WERI-Rb-1 (cell line): Measurements from ENCODE around the gene THSD7B.

ENCODE experiments used
- DNase-seq: peaks from one replicate; pipeline ENCODE4 v3.0.0-alpha.2; 2020
- H3K27ac ChIP-seq: fragments of 250-450 bp; sonication (Bioruptor Pico); 2 replicates; pipeline ENCODE4 v1.5.1; 2020; ENCODE audit warnings: mild to moderate bottlenecking, moderate library complexity
- H3K27me3 ChIP-seq: fragments of 250-450 bp; sonication (Bioruptor Pico); 2 replicates; pipeline ENCODE4 v1.5.1; 2021; ENCODE audit warnings: mild to moderate bottlenecking, low read depth, moderate library complexity; ENCODE audit not compliant: insufficient read depth, severe bottlenecking
- H3K36me3 ChIP-seq: fragments of 250-450 bp; sonication (Bioruptor Pico); 2 replicates; pipeline ENCODE4 v1.5.1; 2020; ENCODE audit warnings: mild to moderate bottlenecking, moderate library complexity
- H3K4me3 ChIP-seq: 2 replicates; pipeline ENCODE4 v1.5.1; 2011; ENCODE audit warnings: low read depth, mild to moderate bottlenecking, control low read depth, low read length
- H3K9me3 ChIP-seq: fragments of 250-450 bp; sonication (Bioruptor Pico); 2 replicates; pipeline ENCODE4 v1.5.1; 2021; ENCODE audit warnings: mild to moderate bottlenecking, moderate library complexity; ENCODE audit not compliant: severe bottlenecking
- TF ChIP-seq, protein P1 (sequence below): IDR thresholded peaks from 2 replicates; pipeline ENCODE4 v1.5.1; 2011; ENCODE audit warnings: low read depth, mild to moderate bottlenecking, control low read depth, inconsistent platforms, low read length

Gene THSD7B

GRCh38 chr2:137262594-137262993 lies 497.2 kb downstream of the THSD7B start:
- no peaks in the 10 kb centered on the region for H3K36me3 ChIP-seq
- H3K9me3 ChIP-seq: no peaks in the 10 kb centered on the region
- DNase-seq: no peak
- TF ChIP-seq, protein P1, sequence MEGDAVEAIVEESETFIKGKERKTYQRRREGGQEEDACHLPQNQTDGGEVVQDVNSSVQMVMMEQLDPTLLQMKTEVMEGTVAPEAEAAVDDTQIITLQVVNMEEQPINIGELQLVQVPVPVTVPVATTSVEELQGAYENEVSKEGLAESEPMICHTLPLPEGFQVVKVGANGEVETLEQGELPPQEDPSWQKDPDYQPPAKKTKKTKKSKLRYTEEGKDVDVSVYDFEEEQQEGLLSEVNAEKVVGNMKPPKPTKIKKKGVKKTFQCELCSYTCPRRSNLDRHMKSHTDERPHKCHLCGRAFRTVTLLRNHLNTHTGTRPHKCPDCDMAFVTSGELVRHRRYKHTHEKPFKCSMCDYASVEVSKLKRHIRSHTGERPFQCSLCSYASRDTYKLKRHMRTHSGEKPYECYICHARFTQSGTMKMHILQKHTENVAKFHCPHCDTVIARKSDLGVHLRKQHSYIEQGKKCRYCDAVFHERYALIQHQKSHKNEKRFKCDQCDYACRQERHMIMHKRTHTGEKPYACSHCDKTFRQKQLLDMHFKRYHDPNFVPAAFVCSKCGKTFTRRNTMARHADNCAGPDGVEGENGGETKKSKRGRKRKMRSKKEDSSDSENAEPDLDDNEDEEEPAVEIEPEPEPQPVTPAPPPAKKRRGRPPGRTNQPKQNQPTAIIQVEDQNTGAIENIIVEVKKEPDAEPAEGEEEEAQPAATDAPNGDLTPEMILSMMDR: no peak
- H3K4me3 ChIP-seq: no peak overlapping the region
- H3K27ac ChIP-seq: no peak overlapping the region
- H3K27me3 ChIP-seq: no peaks in the 10 kb centered on the region

DNA sequence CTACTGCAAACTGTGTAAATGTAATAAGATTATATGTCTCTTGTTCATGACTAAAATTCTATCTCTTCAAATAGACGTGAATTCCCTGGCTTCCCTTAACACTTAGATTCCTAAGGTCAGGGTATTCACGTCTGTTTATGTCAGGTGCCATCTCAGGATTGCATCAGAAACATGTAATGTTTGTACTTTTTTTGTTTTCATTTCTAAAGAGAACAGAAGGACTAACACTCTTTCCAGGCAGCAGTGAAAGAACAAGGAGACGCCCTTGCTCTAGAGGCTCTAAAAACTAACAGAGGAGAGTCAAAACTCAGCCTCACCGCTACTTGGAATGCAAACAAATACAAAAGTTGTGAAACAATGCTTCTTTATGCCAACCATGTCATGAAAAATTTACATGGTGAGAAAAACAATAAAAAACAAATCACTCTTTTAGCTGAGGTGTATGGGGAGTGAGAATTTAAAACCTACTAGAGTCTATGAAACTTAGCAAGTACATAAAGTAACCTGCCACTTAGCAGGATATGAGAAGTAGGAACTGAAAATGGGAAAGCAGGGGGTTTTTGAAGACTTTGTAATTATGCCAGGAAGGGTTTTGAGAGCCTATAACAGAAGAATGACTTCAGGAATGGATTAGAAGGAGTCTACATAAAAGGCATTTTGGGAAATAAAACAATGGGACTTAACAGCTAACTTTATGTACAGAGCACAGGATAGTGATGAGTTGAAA lies 522.7 kb downstream of the THSD7B start:
- no peak for DNase-seq
- TF ChIP-seq, protein P1: no peak
- H3K27me3 ChIP-seq: no peaks in the 10 kb centered on the region
- H3K4me3 ChIP-seq: no peak overlapping the region
- H3K36me3 ChIP-seq: no peaks in the 10 kb centered on the region
- H3K27ac ChIP-seq: no peak overlapping the region
- no peaks in the 10 kb centered on the region for H3K9me3 ChIP-seq

DNA sequence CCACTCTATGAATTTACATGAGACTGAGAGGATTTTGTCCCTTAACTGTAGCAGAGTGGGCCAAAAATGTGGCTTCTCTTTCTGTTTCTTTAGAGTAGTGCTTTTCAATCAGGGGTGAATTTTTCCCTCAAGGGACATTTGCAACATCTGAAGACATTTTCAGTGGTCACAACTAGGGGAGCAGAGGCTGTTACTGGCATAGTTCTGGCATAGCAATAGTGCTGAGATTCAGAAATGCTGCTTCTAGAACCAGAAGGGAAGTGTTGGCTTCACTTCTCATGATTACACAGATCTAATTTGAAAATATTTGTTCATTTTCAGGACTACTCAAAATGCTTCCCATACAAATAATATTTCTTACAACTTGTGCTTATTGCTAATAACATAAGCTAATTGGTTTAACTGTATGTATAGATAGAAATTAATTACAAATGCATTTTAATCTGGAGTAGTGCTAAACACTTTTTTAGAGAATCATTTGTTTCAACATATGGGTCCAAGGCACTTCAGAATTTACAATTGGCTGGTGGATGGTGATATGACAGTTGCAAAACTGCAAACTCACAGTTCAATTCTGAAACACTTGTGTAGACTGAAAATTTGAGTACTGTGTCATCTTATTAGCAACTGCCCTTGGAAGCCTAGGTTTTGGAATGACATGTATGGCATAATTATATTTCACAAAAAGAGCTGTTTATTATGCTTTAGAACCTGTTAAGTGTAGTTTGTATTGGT lies 526.7 kb downstream of the THSD7B start:
- no peaks in the 10 kb centered on the region for H3K27me3 ChIP-seq
- H3K27ac ChIP-seq: no peak overlapping the region
- H3K36me3 ChIP-seq: no peaks in the 10 kb centered on the region
- H3K9me3 ChIP-seq: no peaks in the 10 kb centered on the region
- DNase-seq: no peak
- TF ChIP-seq, protein P1: no peak
- H3K4me3 ChIP-seq: no peak overlapping the region

DNA sequence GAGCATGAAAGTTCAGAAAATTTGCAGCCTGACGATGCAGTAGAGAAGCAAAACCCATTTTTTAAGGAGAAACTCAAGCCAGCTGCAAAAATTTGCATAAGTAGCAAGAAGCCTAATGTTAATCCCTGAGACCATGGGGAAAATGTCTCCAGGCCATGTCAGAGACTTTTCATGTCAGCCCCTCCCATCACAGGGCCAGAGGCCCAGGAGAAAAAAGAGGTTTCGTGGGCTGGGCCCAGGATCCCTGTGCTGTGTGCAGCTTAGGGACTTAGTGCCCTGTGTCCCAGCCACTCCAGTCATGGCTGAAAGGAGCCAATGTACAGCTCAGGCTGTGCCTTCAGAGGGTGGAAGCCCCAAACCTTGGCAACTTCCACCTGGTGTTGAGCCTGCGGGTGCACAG lies 533.0 kb downstream of the THSD7B start:
- Histone ChIP-seq H3K27ac (no peak overlapping the region), H3K9me3 (peaks cover 12% of the 10 kb centered on the region), H3K4me3 (no peak overlapping the region), H3K36me3 (no peaks in the 10 kb centered on the region), H3K27me3 (no peaks in the 10 kb centered on the region)
- TF ChIP-seq, protein P1: no peak
- DNase-seq: no peak

- TF ChIP-seq, protein P1: no peak
- H3K27ac ChIP-seq: no peak overlapping the region
- no peaks in the 10 kb centered on the region for H3K27me3 ChIP-seq
- DNase-seq: no peak
- no peak overlapping the region for H3K4me3 ChIP-seq
- H3K36me3 ChIP-seq: no peaks in the 10 kb centered on the region
- peaks cover 12% of the 10 kb centered on the region for H3K9me3 ChIP-seq
Measured at GRCh38 chr2:137300987-137301386, 535.6 kb downstream of the THSD7B start.
